ENCODE results near the gene ZSCAN31.
"Not testable (repeated sequence)": the region's sequence is repeated elsewhere in the genome, so short reads cannot be mapped to it uniquely, and the experiment has no call there.

Gene ZSCAN31

DNA sequence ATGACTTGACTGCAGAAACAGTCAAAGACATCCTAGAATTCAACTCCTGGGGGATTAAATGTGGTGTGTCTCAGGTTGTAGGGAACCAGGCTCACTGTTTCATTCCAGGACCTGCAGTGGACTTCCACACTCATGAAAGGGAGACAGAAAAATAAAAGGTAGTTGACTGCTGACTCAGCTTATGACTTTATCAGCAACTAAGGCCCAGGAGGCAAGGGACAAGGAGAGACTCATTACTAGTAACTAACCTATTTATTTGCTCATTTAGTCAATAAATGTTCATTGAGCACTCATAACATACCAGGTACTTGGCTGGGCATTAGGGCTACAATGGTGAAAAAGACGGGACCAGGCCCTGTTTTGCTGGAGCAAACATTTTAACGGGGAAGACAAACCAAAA lies 2.9 kb downstream of the ZSCAN31 start:
- intact Hi-C loops (cut with DNase I), result loop anchor here (5.0 kb wide), 1 partner anchor 66 kb away; the partner anchor contains the start of gene ZSCAN26
- DNase-seq, result no peak

DNA sequence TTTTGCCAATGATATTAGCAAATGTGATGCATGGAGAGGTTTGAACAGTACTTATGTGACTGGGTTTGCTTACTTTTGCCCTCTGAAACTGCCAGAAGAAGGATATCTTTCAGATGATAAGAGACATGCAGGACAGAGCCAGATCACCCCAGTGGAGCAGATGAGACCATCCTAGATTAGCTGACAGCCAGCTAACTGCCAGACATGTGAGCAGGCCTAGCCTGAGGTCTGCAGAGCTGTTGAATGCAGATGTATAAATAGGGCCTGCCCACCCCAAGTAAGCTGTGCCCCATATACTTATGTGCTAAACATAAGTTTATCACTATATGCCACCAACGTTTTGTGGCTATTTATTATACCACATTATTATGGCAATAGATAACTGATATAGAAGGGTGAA lies 5.9 kb downstream of the ZSCAN31 start:
- intact Hi-C loops (cut with DNase I), result loop anchor here (5.0 kb wide), 1 partner anchor 63 kb away; the partner anchor contains the start of gene ZSCAN26
- DNase-seq, result no peak

DNA sequence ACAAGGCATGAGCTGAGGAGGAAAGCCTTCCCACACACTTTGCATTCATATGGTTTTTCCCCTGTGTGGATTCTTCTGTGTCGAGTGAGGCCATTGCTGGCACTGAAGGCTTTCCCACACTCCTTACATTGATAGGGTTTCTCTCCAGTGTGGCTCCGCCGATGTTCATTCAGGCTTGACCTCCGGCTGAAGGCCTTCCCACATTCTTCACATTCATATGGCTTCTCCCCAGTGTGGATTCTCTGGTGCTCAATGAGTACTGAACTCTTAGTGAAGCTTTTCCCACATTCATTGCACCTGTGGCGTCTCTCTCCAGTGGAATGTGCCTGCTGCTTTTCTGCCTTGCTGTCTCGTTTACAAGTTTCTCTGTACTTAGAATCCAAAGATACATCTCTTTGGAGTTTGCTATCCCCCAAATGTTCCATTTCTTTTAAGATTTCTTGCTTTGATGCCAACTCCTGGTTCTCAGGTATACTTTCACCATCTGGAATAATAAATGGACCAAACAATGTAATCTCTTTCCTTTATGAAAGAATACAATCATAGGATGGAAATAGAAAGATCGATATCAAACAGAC lies 9.5 kb downstream of the ZSCAN31 start:
- no peak for DNase-seq
- intact Hi-C loops (cut with DNase I), result no loop called here

DNA sequence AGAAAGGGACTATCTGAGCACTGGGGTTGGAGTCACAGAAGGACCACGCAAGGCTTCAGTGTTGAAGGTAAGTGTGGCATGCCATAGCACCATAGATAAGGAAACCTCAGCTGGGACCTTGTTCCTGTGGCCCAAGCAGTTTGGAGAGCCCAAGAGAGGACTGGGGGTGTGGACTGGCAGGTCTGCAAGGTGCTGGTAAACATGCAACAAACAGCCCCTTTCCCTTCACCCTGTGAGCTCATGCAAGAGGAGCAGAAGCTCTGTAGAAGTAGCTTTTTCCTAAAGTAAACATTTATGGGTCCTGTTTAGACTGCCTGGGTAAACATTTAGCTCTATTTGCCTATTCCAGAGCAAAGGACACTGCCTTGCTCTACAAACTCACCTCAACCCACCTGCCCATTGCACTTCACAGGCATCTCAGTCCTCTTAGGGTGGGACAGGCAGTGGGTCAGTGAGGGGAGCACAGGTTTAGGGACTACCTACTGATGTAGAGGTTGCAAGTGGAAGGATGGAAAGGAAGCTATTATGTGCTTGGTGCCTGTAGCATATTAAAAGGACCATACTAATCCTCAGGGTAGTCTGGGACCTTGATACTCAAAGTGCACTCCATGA lies 12.0 kb downstream of the ZSCAN31 start:
- intact Hi-C loops (cut with DNase I), result no loop called here
- DNase-seq, result no peak

DNA sequence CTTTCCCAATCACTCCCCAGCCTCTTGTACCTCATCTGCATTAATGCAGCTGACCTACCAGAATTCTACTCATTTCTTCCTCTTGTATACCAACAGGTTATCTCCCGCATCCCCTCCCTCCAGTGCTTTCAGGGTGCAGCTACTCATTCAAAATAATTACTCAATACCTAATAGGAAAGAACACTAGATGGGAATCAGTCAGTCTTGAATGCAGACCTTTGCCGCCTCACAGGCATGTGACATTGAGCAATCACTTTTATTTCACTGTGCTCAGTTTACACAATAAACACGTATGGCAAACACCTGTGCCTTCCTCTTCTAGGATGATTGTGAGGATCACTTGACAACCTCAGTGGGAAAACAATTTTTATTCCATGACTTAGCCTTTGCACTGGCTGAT lies 13.3 kb downstream of the ZSCAN31 start:
- intact Hi-C loops (cut with DNase I), result no loop called here
- no peak for DNase-seq

DNA sequence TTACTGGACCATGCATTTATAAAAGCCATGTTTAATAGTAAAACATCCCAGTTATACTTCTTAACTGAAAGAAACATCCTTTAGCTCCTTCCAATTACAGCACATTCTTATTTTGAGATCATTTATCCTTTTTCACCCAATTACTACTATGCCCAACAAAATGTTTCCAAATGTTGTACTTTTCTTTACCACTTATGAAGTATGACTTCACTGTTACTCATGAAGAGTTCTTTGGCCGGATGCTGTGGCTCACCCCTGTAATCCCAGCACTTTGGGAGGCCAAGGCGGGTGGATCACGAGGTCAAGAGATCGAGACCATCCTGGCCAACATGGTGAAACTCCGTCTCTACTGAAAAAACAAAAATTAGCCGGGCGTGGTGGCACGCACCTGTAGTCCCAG lies 18.1 kb downstream of the ZSCAN31 start:
- intact Hi-C loops (cut with DNase I); DNase-seq: not testable (repeated sequence)

DNA sequence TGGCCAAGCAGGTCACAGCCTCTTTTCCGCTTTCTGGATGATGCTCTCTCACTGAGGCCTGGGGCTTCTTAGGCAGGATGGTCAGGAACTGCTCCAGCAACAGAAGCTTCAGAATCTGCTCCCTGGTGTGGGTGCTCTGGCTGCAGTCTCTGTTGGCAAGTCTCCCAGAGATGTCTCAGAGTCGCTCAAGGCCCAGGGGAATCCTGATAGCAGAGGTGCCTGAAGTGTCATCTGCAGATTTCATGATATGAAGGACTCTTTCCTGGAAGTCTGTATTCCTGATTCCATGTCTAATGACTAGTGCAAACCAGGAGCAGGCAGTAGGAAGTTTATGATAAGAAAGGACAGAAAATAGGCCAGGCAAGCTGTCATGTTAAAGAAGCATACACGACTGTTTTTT lies 20.3 kb downstream of the ZSCAN31 start:
- peak in 2 of 10 donors; percentile 4 to 12 for DNase-seq
- intact Hi-C loops (cut with DNase I), result no loop called here

DNA sequence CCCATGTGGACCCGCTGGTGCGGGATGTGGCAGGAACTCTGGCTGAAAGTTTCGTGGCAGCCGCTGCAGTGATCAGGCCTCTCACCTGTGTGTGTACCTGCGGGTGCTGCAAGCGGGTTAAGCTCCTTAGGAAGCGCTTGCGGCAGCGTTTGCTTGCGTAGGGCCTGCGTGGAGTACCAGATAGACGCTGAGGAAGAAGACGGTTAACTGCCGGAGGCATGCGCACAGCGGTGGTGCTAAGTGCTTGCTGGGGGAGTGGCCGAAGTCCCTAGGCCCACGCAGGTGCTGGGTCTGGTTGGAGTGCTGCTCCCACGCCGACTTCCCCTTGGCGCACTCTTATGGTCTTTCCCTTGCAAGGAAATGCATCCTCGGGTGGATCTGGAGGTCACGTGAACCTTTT lies 23.0 kb downstream of the ZSCAN31 start:
- intact Hi-C loops (cut with DNase I), result no loop called here

DNA sequence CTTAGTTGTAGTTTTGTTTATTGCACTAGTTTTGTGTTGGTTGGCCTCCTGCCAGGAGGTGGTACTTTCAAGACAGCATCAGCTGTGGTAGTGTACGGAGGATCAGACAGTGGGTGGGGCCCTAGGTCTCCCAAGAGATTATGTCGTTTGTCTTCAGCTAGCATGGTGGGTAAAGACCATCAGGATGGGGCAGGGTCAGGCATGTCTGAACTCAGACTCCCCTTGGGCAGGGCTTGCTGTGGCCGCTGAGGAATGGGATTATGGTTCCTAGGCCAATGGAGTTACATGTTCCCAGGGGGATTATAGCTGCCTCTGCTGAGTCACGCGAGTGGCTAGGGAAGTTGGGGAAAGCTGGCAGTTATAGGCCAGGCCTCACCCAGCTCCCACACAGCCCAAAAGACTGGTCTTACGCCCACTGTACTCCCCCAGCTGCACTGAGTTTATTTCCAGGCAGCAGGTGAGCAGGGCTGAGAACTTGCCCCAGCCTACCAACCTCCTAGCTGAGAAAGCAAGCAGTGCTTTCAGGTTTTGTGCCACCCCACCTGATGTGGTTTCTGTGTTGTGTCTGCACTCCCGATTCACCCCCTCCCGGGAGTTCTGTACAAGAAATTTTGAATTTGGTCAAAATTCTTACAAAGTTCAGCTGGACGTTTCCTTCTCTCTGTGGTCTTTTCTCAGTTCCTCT lies 24.7 kb downstream of the ZSCAN31 start:
- intact Hi-C loops (cut with DNase I), result no loop called here
- DNase-seq, result no peak

More for the DNA sequence above, 23.0 kb downstream of the ZSCAN31 start:
- no peak for DNase-seq

DNA sequence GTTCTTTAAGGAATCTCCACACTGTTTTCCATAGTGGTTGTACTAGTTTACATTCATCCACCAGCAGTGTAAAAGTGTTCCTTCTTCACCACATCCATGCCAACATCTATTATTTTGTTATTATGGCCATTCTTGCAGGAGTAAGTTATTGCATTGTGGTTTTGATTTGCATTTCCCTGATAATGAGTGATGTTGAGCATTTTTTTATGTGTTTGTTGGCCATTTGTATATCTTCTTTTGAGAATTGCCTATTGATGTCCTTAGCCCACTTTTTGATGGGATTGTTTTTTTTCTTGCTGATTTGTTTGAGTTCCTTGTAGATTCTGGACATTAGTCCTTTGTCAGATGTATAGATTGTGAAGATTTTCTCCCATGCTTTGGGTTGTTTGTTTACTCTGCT lies 29.6 kb downstream of the ZSCAN31 start:
- intact Hi-C loops (cut with DNase I); DNase-seq: not testable (repeated sequence)

DNA sequence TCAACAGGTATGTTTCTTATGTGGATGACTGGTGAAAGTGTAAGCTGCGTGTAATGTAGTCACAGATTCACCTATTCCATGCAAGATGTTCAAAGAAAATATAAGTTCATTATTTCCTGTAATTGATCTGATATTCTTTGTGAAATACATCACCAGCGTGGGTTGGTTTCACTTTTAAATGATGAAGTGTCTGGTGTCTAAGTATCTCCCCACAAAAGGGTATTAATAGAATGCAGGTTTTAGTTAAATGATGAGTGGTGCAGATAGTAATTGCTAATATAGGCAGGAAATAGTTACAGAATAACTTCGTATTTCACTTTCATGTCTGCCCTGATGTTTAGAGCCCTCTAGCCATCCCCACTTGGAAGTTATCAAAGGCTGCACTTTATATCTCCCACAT lies 32.4 kb downstream of the ZSCAN31 start:
- intact Hi-C loops (cut with DNase I), result no loop called here
- no peak for DNase-seq

DNA sequence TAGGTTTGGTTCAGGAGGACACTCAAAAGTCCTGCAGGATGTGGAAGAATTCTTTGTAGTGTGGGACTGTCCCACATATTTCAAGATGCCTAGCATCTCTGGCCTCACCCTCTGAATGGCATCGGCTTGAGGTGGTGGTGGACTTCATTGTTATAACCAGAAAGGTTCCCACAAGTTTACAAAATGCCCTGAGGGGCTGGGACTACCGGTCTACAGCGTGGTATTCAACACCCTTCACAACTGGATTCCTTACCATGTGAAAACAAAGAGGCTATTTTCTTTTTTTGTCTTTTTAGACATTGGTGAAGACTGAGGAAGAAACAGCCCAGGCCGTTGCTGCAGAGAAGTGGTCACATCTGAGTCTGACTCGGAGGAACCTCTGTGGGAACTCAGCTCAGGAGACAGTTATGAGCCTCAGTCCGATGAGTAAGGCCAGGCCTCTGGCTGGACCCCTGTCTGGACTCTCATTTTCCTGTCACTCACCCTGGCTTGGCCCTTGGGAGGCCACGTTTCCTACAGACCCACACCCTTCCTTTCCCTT lies 39.4 kb downstream of the ZSCAN31 start:
- DNase-seq, result no peak
- intact Hi-C loops (cut with DNase I), result no loop called here

DNA sequence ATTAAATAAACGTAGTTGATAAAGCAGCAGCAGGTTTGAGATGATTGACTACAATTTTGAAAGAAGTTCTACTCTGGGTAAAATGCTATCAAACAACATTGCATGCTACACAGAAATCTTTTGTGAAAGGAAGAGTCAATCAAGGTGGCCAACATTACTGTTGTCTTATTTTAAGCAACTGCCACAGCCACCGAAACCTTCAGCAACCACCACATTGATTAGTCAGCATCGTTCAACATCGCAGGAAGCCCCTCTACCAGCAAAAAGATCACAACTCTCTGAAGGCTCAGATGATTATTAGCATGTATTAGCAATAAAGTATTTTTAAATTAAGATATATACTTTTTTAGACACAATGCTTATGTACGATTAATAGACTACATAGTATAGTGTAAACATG lies 40.6 kb downstream of the ZSCAN31 start:
- intact Hi-C loops (cut with DNase I), result no loop called here
- DNase-seq, result no peak

DNA sequence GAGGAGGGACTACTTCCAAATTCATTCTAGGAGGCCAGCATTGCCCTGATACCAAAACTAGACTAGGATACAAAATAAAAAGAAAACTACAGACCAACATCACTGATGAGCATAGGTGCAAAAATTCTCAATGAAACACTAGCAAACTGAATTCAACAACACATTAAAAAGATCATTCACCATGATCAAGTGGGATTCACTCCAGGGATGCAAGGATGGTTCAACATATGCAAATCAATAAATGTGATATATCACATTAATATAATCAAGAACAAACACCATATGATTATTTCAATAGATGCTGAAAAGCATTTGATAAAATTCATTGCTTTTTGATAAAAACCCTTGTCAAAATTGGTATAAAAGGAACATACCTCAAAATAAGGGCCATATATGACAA lies 44.4 kb downstream of the ZSCAN31 start:
- intact Hi-C loops (cut with DNase I), result no loop called here
- DNase-seq, result no peak

DNA sequence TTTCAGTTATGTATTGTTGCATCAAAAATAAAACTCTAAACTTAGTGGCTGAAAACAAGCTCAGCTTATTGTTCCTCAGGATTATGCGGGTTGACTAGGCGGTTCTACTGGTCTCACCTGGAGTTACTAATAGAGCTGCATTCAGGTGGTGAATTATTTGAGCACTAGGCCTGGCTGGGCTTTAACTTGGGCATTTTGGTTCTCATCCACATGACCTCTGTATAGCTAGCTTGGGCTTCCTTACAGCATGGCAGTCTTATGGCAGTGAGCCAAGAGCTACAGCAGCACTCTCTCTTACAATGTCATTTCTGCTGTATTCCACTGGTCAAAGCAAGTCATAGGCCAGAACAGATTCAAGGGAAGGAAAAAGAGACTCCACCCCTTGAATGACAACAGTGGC lies 53.0 kb downstream of the ZSCAN31 start:
- no peak for DNase-seq
- intact Hi-C loops (cut with DNase I), result no loop called here

DNA sequence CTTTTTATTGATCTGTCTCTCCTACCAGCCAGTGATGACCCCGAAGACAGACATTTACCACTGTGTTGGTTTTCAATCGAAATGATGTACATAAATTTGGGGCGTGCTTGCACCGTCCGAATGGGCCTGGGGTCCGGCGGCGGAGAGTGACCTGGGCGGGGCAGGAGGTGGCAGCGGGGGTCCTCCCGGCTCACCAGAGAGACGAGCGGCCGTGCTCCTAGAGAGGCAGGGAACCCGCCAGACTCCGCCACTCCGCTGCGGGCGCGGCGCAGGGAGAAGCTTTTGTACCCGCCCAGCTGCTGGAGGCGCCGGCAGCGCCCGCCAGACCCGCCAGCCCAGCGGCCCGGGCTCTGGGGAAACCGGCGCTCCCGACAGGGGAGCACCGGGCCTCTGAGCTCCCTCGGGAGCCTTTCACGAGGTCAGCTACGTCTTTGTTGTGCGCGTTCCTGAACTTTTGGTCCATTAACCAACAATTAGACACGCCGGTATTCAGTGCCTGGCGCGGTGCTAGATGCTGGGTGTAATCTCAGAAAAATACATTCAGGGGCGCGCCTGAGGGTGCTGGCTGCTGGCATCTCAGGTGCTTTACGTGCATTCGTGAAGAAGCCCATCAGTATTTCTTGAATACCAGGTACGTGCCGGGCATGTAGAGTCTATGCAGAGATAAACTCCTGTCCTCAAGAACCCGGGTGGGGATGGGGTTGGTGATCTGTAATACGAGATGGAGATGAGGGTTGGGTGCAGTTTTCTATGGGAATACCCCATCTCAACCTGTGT lies 54.5 kb downstream of the ZSCAN31 start, which contains the start of gene PGBD1:
TSS of gene PGBD1 (plus strand) at position 285 of the 777 bp plus-strand sequence. CDS start 2,242 bp downstream, outside the sequence.
- DNase-seq, result peak; percentile 49 to 97 (median 77)
- intact Hi-C loops (cut with DNase I), result no loop called here

DNA sequence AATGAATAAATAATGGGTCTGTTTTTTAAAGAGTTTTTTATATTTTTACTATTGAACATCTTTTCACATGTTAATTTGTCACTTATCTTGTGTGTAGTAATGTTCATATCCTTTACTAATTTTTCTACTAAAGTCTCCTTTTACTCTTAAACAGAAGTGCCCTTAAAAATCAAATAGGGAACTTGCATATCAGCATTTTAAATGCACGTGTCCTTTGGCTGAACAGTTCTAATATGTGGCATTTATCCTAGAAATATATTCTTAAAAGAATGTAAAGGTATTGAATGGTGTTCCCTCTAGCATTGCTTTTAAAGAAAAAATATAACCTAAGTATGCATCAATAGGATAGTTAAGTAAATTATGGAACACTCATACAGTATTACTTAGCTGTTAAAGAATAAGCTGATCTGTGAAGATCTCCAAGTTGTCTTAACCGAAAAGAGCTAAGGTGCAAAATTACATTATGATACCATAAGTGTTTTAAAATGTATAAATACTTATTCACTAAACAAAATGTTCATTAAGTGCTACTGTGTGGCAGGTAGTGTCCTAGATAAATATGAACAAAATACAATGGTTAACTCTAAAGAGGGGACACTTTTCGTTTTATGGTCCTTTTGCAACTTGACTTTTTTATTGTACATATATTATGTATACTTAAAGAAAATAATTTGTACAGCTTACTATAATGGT lies 55.2 kb downstream of the ZSCAN31 start:
- no peak for DNase-seq
- intact Hi-C loops (cut with DNase I), result no loop called here

DNA sequence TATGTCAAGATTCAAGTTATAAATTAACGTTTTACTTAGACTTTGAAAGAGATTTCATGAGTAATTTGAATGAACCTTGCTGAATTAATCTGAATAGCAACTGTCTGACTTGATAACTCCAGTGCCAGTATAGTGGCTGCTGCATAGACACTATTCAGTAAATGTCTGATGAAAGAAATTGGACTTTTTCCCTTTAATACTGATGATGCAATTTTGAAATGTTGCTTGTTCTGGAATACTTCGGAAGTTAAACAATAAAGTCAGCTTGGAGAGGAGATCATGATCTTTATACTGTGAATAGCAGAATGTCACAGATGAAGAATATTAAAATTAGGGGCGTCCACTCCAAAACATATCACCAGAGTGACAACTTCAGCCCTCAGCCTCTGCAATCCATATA lies 58.2 kb downstream of the ZSCAN31 start:
- intact Hi-C loops (cut with DNase I), result no loop called here
- DNase-seq, result no peak

DNA sequence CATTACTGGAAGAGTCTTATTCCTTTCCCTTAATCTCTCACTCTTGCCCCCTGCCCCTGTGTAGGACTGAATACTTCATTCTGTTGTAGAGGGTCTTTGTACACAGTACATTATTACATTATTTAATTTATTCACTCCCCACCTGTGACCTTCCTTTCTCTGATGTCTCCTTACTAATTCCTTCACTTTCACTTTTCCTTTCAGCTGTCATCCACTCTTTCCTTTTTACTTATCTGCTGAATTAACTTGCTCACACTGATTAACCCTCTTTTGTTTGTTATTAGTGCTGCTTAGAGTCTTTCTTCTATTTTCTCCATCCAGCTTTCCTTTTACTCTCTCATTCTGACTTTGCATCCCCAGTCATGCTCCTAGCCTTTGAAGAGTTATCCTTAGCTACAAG lies 61.1 kb downstream of the ZSCAN31 start:
- intact Hi-C loops (cut with DNase I), result loop anchor here (5.0 kb wide), 1 partner anchor 82 kb away; no protein-coding TSS in a partner anchor
- DNase-seq, result no peak
